Heart left ventricle (tissue), 13 donors: ENCODE measurements around the gene RAB33B.

Source experiments
- POLR2A ChIP-seq, 2 donors: fragments of 450-650 bp; IDR thresholded peaks; one replicate each; pipeline ENCODE4 v1.6.1; 2017; ENCODE audit warnings: antibody characterized with exemption in 2 of 2, mild to moderate bottlenecking in 2 of 2, moderate library complexity in 2 of 2
- TF ChIP-seq, protein P1 (sequence below), 12 donors: fragments of 200-600 bp; sonication (generic) in 4 of 12; IDR thresholded peaks; one replicate each; pipeline versions ENCODE4 v1.5.0 to v1.8.0; 2018 to 2022; ENCODE audit warnings: antibody characterized with exemption in 12 of 12, mild to moderate bottlenecking in 5 of 12
- donor health status: ischemic (EF 13 %, LVEDD 7.1; RV severe dilation, severe dysfunction).
- donor health status: DM: no; HTN: yes; CAD: no.
- donor health status: DM: no; HTN: no; CAD: no.
- donor health status: ischemic (EF 25% LVEDD 6.9; RV normal size, moderate dysfunction).
- donor health status: ischemic (EF 25% LVEDD 5.7; RV mildly dilated, moderate dysfunction).
- donor health status: ischemic (EF 35%, LVEDD 5.7; RV mildly dilated, moderate dysfunction).
- donor health status: nonischemic (EF 11% LVEDD 7.7; RV severe dilation, severe dysfunction).
- donor health status: DM: yes; HTN: yes; CAD: no.
- donor health status: PGD.
- donor health status: ischemic (EF 29% LVEDD 5.4; RV normal size, mild dysfunction).
- donor health status: nonischemic (EF 23%, LVEDD 6.1; RV moderate dilation, normal function).

GRCh38 chr4:139501927-139502899, 48.3 kb downstream of the RAB33B start:
- TF ChIP-seq, protein P1, sequence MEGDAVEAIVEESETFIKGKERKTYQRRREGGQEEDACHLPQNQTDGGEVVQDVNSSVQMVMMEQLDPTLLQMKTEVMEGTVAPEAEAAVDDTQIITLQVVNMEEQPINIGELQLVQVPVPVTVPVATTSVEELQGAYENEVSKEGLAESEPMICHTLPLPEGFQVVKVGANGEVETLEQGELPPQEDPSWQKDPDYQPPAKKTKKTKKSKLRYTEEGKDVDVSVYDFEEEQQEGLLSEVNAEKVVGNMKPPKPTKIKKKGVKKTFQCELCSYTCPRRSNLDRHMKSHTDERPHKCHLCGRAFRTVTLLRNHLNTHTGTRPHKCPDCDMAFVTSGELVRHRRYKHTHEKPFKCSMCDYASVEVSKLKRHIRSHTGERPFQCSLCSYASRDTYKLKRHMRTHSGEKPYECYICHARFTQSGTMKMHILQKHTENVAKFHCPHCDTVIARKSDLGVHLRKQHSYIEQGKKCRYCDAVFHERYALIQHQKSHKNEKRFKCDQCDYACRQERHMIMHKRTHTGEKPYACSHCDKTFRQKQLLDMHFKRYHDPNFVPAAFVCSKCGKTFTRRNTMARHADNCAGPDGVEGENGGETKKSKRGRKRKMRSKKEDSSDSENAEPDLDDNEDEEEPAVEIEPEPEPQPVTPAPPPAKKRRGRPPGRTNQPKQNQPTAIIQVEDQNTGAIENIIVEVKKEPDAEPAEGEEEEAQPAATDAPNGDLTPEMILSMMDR (IDR thresholded peaks at IDR 0.05) = no peak
- no peak for TF ChIP-seq POLR2A (IDR thresholded peaks at IDR 0.05)
